Uterus (tissue), 2 donors: Measurements from ENCODE around the gene ANKDD1A.

Source experiments
- POLR2A ChIP-seq, 2 donors: fragments of 450-650 bp; IDR thresholded peaks; one replicate each; pipeline ENCODE4 v1.6.1; 2016; ENCODE audit warnings: antibody characterized with exemption in 2 of 2, mild to moderate bottlenecking in 1 of 2, moderate library complexity in 1 of 2
- TF ChIP-seq, protein P1 (sequence below), 4 experiments: fragments of 200-600 bp in 2 of 4; fragments of 450-650 bp in 2 of 4; sonication (generic) in 2 of 4; IDR thresholded peaks; one replicate each; pipeline ENCODE4 v1.5.1; 2016 to 2019; ENCODE audit warnings: antibody characterized with exemption in 4 of 4, mild to moderate bottlenecking in 2 of 4, moderate library complexity in 1 of 4

GRCh38 chr15:64948916-64949315 is 37.2 kb downstream of the ANKDD1A start:
- TF ChIP-seq, protein P1, sequence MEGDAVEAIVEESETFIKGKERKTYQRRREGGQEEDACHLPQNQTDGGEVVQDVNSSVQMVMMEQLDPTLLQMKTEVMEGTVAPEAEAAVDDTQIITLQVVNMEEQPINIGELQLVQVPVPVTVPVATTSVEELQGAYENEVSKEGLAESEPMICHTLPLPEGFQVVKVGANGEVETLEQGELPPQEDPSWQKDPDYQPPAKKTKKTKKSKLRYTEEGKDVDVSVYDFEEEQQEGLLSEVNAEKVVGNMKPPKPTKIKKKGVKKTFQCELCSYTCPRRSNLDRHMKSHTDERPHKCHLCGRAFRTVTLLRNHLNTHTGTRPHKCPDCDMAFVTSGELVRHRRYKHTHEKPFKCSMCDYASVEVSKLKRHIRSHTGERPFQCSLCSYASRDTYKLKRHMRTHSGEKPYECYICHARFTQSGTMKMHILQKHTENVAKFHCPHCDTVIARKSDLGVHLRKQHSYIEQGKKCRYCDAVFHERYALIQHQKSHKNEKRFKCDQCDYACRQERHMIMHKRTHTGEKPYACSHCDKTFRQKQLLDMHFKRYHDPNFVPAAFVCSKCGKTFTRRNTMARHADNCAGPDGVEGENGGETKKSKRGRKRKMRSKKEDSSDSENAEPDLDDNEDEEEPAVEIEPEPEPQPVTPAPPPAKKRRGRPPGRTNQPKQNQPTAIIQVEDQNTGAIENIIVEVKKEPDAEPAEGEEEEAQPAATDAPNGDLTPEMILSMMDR (IDR thresholded peaks at IDR 0.05) = no peak
- no peak for TF ChIP-seq POLR2A (IDR thresholded peaks at IDR 0.05)
